HG03060 (cell line): Measurements from ENCODE around the gene ZNF32.

ENCODE experiments used
- ATAC-seq: cut with Tn5 transposase; IDR thresholded peaks from one replicate; pipeline ENCODE4 v1.9.1; 2021; ENCODE audit warnings: low read depth, moderate number of reproducible peaks; ENCODE audit not compliant: unreplicated experiment

ZNF32 gene

GRCh38 chr10:43681721-43682120, 33.0 kb upstream of the ZNF32 start:
- ATAC-seq: no peak

- ATAC-seq: no peak
Measured at GRCh38 chr10:43681220-43681619, 32.5 kb upstream of the ZNF32 start.

- no peak for ATAC-seq
Measured at GRCh38 chr10:43680035-43680434, 31.4 kb upstream of the ZNF32 start.

DNA sequence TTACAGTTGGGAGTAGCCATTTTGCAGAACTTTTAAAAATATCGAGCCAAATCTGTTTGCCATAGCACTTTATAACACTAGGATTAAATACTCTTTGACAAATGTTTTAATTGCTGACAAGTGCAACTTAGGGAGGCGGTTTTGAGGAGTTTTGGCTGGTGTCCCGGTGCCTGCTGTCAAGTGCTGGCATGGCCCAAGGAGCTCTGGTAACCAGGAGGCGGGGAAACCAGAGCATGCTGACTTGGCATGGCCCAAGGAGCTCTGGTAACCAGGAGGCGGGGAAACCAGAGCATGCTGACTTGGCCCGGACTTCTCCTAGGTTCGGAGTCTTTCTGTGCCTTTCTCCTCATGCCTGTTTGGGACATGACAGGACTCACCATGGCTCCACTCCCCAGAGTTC, 30.8 kb upstream of the ZNF32 start:
- no peak for ATAC-seq

DNA sequence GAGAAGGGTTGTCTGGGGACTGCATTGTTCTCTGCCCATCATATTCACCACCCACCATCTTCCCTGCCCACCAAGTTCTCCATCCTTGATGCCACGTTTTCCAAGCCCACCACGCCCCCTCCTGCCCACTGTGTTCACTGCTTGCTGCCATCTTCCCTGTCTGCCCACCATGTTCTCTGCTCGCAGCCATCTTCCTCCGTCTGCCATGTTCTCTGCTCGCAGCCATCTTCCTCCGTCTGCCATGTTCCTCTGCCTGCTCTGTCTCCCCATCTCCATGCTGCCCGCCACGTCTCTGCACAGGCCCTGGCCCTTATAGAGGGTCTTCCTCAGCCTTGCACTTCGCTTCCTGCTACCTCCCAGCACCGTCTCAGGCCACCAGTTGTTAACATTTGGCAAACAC, 30.0 kb upstream of the ZNF32 start:
- ATAC-seq: no peak

GRCh38 chr10:43676901-43677300, 28.2 kb upstream of the ZNF32 start:
- ATAC-seq: no peak

DNA sequence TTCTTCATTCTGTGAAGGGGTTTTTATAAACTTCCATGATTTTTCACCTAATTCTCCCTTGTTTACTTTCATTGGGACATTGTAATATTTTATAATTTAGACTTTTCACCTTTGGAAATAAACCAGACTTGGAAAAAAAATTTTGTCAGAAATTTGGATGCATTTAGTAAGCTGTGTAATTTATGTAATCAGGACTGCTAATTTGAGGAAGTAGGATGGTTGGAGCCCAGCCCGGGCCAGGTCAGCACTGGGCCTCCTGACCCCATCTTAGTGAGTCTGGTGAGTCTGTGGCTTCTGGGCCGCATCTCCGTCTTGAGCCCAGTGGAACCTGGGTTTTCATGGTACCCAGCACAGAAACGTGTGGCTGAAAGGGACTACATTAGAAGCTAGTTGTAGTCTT, 27.6 kb upstream of the ZNF32 start:
- no peak for ATAC-seq

DNA sequence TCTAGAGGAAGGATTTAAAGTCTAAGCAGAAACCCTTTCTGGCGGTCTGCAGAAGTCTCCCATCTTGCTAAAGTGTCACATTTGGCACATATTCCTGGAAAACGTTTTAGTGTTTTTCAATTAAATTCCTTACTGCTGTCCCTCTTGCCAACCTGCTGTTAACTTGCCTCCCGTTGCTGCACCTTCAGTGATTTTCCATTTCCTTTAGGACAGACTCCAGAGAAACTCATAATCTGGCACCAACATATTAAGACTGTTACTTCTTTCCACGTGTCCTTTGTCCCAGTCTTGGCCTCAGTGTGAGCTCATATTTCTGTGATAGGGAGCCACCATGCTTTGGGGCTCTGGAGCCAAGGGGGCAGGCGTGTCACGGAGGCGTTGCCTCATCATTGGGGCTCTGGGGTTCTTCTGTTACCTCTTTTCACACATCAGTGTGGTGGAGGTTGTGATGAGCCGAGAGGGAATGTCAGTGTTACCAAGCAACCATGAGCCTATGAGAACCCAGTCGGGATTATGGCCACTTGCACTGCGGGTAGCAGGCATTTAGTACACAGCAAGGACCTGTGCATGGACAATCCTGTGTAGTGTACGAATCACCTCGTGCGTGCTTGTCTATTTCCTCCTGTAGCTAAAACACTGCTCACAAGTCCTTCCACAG, 26.0 kb upstream of the ZNF32 start:
- no peak for ATAC-seq

- ATAC-seq: no peak
Measured at GRCh38 chr10:43673471-43673870, 24.8 kb upstream of the ZNF32 start.

- peak; percentile 51 for ATAC-seq
Measured at GRCh38 chr10:43671659-43672531, 23.2 kb upstream of the ZNF32 start.

GRCh38 chr10:43669386-43669785, 20.7 kb upstream of the ZNF32 start:
- ATAC-seq: no peak

DNA sequence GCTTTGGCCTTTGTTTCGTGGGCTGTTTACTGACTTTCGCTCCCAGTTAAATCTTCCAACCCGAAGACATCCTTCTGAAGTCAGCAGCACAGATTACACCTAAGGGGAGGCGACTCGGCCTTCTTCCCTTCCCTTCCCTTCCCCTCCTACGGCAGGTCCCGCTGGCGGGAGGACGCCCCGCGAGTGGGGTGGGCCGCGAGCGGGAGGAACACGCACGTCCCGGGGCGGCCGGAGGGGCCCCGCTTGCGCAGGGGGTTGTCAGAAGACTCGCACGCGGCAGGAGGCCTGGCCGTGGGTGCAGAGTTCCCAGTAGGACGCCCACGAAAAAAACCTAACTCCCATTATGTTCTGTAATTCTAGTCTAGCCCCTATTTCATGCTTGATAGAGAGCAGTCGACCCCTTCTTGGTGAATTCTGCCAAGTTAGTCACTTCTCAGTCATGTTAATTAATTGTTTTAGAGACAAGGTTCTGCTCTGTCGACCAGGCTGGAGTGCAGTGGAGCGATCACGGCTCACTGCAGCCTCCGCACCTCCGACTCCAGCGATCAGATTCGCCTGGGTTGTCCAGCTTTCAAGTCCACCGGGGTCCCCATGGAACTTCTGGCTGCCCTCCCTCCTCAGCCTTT, 19.2 kb upstream of the ZNF32 start:
- ATAC-seq: no peak

- no peak for ATAC-seq
Measured at GRCh38 chr10:43667317-43667731, 18.6 kb upstream of the ZNF32 start.

DNA sequence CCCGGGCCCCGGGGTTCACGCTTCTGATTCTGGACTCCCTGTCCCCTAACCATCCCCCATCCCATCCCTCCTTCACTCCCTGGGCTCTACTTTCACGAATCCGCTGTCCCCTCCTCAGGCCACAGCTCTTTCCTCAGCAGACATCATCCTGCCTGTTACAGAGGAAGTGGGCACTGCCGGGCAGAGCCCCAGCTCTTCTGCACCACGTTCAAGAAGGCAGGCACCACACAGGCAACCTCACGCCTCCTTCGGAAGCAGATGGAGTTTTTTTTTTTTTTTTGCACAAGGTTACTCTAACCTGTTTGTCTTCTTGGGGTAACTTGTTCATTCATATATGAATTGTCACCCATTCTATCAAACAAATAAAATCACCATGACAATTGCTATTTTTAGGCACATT, 17.9 kb upstream of the ZNF32 start:
- ATAC-seq: no peak

GRCh38 chr10:43665054-43665453, 16.4 kb upstream of the ZNF32 start:
- no peak for ATAC-seq

- no peak for ATAC-seq
Measured at GRCh38 chr10:43658227-43658626, 9.5 kb upstream of the ZNF32 start.

- ATAC-seq: no peak
Measured at GRCh38 chr10:43655311-43655710, 6.6 kb upstream of the ZNF32 start.

DNA sequence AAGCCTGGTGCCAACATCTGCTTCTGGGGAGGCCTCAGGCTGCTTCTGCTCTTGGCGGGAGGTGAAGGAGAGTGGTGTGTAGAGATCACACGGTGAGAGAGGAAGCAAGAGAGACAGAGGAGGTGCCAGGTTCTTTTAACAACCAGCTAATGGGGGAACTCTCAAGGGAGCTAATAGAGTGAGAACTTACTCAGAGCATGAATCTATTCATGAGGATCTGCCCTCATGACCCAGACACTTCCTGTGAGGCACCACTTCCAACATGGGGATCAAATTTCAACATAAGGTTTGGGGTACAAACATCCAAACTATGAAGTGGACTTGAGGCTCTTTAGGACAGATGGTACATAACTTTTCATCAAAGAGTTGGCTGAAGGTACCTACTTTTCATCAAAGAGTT, 5.1 kb upstream of the ZNF32 start:
- ATAC-seq: no peak

DNA sequence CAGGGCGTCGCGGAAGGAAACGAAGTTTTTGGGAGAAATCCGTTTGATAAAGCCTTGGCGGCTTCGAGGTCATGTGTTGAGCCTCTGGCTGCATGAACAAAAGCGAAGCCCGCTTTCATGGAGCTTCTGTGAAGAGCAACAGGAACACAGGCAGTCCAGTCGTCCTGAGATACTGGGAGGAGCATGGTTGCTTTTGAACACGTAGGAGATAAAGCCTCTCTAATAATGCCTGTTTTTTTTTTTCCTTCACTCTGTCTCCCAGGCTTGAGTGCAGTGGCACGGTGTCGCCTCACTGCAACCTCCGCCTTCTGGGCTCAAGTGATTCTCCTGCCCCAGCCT, 473 bp upstream of the ZNF32 start:
- peak; percentile 6 for ATAC-seq

DNA sequence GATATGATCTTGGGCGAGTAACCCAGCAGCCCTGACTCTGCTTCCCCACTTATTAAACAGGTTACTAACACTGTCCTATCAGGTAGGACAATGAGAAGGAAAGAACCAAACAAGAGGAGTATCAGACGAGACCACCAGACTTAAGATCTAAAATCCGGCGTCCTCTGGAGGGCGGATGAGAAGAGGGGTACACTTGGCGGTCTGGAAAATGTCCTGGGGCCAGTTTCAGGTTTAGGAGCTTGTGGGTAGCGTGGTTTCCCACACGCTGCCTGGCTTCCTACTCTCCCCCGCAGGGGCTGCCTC, 635 bp downstream of the ZNF32 start:
- ATAC-seq: no peak

- ATAC-seq: no peak
Measured at GRCh38 chr10:43647576-43647975, 1.1 kb downstream of the ZNF32 start.

GRCh38 chr10:43645866-43646265, 2.8 kb downstream of the ZNF32 start:
- no peak for ATAC-seq
